Hepatocyte (in vitro differentiated cells): ENCODE data around the gene ASPSCR1. TPM values are rescaled to one million over a fixed set of nuclear protein-coding genes. Genes with fewer than 3 reads are reported as not detected.

ENCODE experiments used
- DNase-seq: peaks from one replicate; pipeline ENCODE4 v3.0.0-alpha.2; 2016; ENCODE audit warnings: low spot score
- H2AFZ ChIP-seq: fragments of 200-600 bp; sonication (generic); 2 replicates; pipeline ENCODE4 v1.6.0; 2016; ENCODE audit warnings: antibody characterized with exemption, mild to moderate bottlenecking
- H3K27ac ChIP-seq: fragments of 200-600 bp; sonication (generic); 2 replicates; pipeline ENCODE4 v1.5.1; 2016; ENCODE audit warnings: mild to moderate bottlenecking
- H3K27me3 ChIP-seq: fragments of 200-600 bp; sonication (generic); 2 replicates; pipeline ENCODE4 v1.6.1; 2016
- H3K36me3 ChIP-seq: fragments of 200-600 bp; sonication (generic); replicated peaks from 2 replicates; pipeline ENCODE4 v1.5.1; 2016; ENCODE audit warnings: low read depth; ENCODE audit not compliant: insufficient read depth
- H3K4me1 ChIP-seq: fragments of 200-600 bp; sonication (generic); 2 replicates; pipeline ENCODE4 v1.5.1; 2016; ENCODE audit warnings: mild to moderate bottlenecking, moderate library complexity; ENCODE audit not compliant: insufficient read depth
- H3K4me2 ChIP-seq: fragments of 200-600 bp; sonication (generic); 2 replicates; pipeline ENCODE4 v1.6.0; 2016
- H3K4me3 ChIP-seq: fragments of 200-600 bp; sonication (generic); 2 replicates; pipeline ENCODE4 v1.5.1; 2016; ENCODE audit warnings: mild to moderate bottlenecking
- H3K79me2 ChIP-seq: fragments of 200-600 bp; sonication (generic); 2 replicates; pipeline ENCODE4 v1.6.0; 2017; ENCODE audit warnings: mild to moderate bottlenecking
- H3K9me2 ChIP-seq: fragments of 200-600 bp; sonication (generic); replicated peaks from 2 replicates; pipeline ENCODE4 v1.6.0; 2017; ENCODE audit warnings: mild to moderate bottlenecking; ENCODE audit not compliant: insufficient read depth
- H3K9me3 ChIP-seq: fragments of 200-600 bp; sonication (generic); 2 replicates; pipeline ENCODE4 v1.5.1; 2016; ENCODE audit warnings: low read depth, mild to moderate bottlenecking
- H4K20me1 ChIP-seq: fragments of 200-600 bp; sonication (generic); 2 replicates; pipeline ENCODE4 v1.6.0; 2016; ENCODE audit warnings: mild to moderate bottlenecking; ENCODE audit not compliant: insufficient read depth, poor library complexity, severe bottlenecking
- CTCF ChIP-seq: fragments of 200-600 bp; sonication (generic); IDR thresholded peaks from 2 replicates; pipeline ENCODE4 v1.5.1; 2016; ENCODE audit warnings: antibody characterized with exemption, mild to moderate bottlenecking; ENCODE audit not compliant: poor library complexity
- EZH2 ChIP-seq: fragments of 200-600 bp; sonication (generic); IDR thresholded peaks from 2 replicates; pipeline ENCODE4 v1.6.1; 2016; ENCODE audit warnings: antibody characterized with exemption, mild to moderate bottlenecking, borderline replicate concordance
- EZH2phosphoT487 ChIP-seq: fragments of 200-600 bp; sonication (generic); IDR thresholded peaks from one replicate; pipeline ENCODE4 v1.6.1; 2018; ENCODE audit warnings: antibody characterized with exemption, mild to moderate bottlenecking, low read depth, moderate library complexity; ENCODE audit not compliant: unreplicated experiment, severe bottlenecking
- WGBS: methylation state at CpG from one replicate; pipeline ENCODE4 v1.1.6; 2016; ENCODE audit warnings: low lambda C conversion rate; ENCODE audit errors: missing lambda C conversion rate; 5-methylcytosine and 5-hydroxymethylcytosine counted together
- polyA plus RNA-seq: library from polyadenylated mRNA; unstranded; fragments of >200 nt; fragmentation: Nextera tagmentation; extraction: Ambion mirVana; gene quantifications from 2 replicates; pipeline ENCODE4 v1.2.1, GENCODE V29; 2016
- total RNA-seq: library from RNA; depleted of rRNA; stranded (reverse); fragments of >200 nt; gene quantifications from 2 replicates; pipeline ENCODE4 v1.2.3, GENCODE V29; 2014

The ASPSCR1 gene
- total and polyA plus RNA-seq, 2 experiments from 2014 or later = 28.4 to 45.9 TPM

DNA sequence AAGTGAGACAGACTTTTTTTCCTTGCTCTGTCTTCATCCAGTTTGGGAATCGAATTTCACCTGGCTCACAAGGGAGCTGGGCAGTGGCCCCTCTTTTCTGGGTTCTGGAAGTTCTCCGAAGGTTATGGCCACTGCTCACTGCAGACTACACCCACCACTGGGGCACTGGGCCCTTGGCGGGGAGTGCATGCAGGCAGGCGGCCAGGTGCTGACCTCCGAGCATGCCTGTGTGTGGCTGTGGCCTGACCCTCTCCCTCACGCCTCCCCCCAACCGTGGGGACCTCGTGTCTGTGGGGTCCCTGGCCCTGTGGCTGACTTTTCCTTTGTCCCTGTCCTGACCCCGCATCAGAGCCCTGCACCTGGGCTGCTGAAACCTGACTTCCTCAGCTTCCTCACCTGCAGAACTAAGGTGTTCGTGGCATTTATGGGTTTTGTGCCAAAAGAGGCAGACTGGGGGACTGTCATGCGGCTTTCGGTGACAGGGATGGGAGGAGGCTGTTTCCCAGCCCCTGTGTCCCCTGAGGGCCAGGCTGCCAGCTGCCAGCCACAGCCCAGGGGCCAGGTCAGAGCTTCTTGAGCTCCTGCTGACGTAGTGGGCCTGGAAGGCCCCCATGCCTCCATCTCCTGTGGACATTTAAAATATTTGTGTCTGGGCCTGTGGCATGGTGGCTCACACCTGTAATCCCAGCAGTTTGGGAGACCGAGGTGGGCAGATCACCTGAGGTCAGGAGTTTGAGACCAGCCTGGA lies 21.4 kb downstream of the ASPSCR1 start:
- Histone ChIP-seq H3K9me2 (no peaks in the 10 kb centered on the region), H3K27me3 (no peaks in the 10 kb centered on the region), H2AFZ (no peak overlapping the region), H3K9me3 (no peaks in the 10 kb centered on the region), H3K4me1 (peaks cover 22% of the 10 kb centered on the region), H3K27ac (no peak overlapping the region), H3K4me2 (no peak overlapping the region), H3K79me2 (peaks cover 7% of the 10 kb centered on the region), H4K20me1 (no peaks in the 10 kb centered on the region), H3K36me3 (no peaks in the 10 kb centered on the region), H3K4me3 (no peak overlapping the region)
- no peak for DNase-seq
- 86% methylated on average over 14 of the region's 14 CpGs for WGBS
- TF ChIP-seq EZH2 (no peak), EZH2phosphoT487 (no peak), CTCF (no peak)

GRCh38 chr17:81999587-81999975 lies 22.2 kb downstream of the ASPSCR1 start:
- Histone ChIP-seq H4K20me1 (no peaks in the 10 kb centered on the region), H3K36me3 (no peaks in the 10 kb centered on the region), H3K9me3 (no peaks in the 10 kb centered on the region), H3K4me1 (peaks cover 29% of the 10 kb centered on the region), H3K4me2 (no peak overlapping the region), H3K9me2 (no peaks in the 10 kb centered on the region), H3K4me3 (no peak overlapping the region), H3K27me3 (no peaks in the 10 kb centered on the region), H2AFZ (no peak overlapping the region), H3K79me2 (peaks cover 7% of the 10 kb centered on the region), H3K27ac (no peak overlapping the region)
- DNase-seq = no peak
- WGBS = 95% methylated on average over 11 of the region's 12 CpGs
- TF ChIP-seq EZH2phosphoT487 = no peak
- TF ChIP-seq EZH2 = no peak
- no peak for TF ChIP-seq CTCF

DNA sequence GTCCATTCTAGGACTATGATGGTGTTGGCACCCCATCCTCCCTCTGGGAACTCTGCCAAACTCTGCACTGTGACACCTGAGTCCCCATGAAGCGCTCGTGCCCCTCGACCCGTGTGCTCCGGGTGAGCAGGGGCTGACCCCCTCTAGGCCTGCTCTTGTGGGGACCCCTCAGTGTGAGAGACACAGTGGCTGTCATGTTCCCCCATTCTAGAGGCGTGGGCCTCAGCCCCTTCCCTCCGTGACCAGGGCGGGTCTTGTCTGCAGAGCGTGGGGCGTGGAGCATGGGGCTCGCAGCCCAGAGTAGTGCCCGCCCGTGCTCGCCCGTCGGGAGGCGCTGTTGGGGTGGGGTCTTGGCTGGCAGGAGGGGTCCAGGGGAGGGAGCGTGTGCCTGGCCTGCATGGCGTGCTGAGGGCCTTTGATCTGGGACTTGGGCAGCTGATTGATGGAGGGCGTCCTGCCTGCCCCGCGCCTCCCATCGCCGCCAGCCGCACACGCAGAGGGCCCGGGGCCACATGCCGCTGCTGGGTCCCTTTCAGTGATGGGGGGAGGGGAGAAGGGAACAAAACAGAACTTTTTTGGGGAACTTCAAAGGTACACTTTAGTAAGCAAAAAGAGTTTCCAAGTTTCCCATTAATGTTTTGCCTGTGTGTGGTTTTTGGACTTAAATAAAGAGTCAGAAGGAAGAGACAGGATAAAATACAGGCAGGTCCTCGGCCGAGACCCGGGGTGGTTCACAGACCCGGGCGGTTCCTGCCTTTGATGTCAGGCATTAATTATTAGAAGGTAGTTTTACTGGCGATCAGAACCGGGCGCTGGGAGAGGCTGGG lies 22.8 kb downstream of the ASPSCR1 start:
- H3K4me2 ChIP-seq = no peak overlapping the region
- DNase-seq = no peak
- no peak overlapping the region for H2AFZ ChIP-seq
- H3K27ac ChIP-seq = no peak overlapping the region
- no peaks in the 10 kb centered on the region for H3K27me3 ChIP-seq
- H4K20me1 ChIP-seq = no peaks in the 10 kb centered on the region
- no peak for TF ChIP-seq CTCF
- TF ChIP-seq EZH2phosphoT487 = no peak
- H3K4me3 ChIP-seq = no peak overlapping the region
- peaks cover 7% of the 10 kb centered on the region for H3K79me2 ChIP-seq
- no peaks in the 10 kb centered on the region for H3K9me3 ChIP-seq
- H3K36me3 ChIP-seq = no peaks in the 10 kb centered on the region
- peaks cover 29% of the 10 kb centered on the region for H3K4me1 ChIP-seq
- WGBS = 84% methylated on average over 28 of the region's 36 CpGs
- no peaks in the 10 kb centered on the region for H3K9me2 ChIP-seq
